DND-41 (cell line): ENCODE data around the gene CCDC102B.

ENCODE experiments used
- EZH2 ChIP-seq: IDR thresholded peaks from 3 replicates; pipeline ENCODE4 v1.6.1; 2012; ENCODE audit warnings: borderline replicate concordance, low read depth, mild to moderate bottlenecking, moderate library complexity, low read length, inconsistent platforms; ENCODE audit not compliant: severe bottlenecking
- TF ChIP-seq, protein P1 (sequence below): IDR thresholded peaks from 2 replicates; pipeline ENCODE4 v1.5.1; 2012; ENCODE audit warnings: borderline replicate concordance, low read length, moderate library complexity, mild to moderate bottlenecking; ENCODE audit not compliant: poor library complexity, severe bottlenecking; ENCODE audit errors: extremely low read depth

DNA sequence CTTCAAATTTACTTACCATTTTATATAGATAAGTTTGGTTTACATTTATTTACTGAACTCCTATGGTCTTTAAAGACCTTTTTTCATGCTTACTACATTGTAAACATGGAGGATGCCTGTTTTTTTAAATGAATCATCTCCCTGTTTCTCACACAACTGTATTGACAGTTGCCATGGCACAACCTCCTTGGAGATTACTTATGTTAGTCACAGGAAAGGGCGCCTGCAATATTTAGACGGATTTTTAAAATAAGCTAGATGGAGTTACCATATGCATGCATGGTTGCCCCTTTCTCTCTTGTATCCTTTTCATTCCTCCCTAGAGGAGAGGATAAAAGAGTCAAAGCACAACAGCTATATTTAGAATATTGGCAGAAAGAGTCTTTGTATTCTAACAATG lies 34.8 kb upstream of the CCDC102B start:
- no peak for TF ChIP-seq EZH2
- TF ChIP-seq, protein P1, sequence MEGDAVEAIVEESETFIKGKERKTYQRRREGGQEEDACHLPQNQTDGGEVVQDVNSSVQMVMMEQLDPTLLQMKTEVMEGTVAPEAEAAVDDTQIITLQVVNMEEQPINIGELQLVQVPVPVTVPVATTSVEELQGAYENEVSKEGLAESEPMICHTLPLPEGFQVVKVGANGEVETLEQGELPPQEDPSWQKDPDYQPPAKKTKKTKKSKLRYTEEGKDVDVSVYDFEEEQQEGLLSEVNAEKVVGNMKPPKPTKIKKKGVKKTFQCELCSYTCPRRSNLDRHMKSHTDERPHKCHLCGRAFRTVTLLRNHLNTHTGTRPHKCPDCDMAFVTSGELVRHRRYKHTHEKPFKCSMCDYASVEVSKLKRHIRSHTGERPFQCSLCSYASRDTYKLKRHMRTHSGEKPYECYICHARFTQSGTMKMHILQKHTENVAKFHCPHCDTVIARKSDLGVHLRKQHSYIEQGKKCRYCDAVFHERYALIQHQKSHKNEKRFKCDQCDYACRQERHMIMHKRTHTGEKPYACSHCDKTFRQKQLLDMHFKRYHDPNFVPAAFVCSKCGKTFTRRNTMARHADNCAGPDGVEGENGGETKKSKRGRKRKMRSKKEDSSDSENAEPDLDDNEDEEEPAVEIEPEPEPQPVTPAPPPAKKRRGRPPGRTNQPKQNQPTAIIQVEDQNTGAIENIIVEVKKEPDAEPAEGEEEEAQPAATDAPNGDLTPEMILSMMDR = no peak
